H1 (cell line): ENCODE results near the gene ZNF839. TPM values are rescaled to one million over a fixed set of nuclear protein-coding genes. Genes with fewer than 3 reads are reported as not detected.

Source experiments
- CBX8 ChIP-seq: fragments of 300-800, 300-1000 bp; sonication (generic); IDR thresholded peaks from 2 replicates; pipeline ENCODE4 v1.7.1; 2016; ENCODE audit warnings: low read depth, low read length, borderline replicate concordance
- CREB1 ChIP-seq: IDR thresholded peaks from 2 replicates; pipeline ENCODE4 v1.6.1; 2012; ENCODE audit warnings: inconsistent platforms
- EGR1 ChIP-seq: IDR thresholded peaks from 2 replicates; pipeline ENCODE4 v1.6.1; 2011; ENCODE audit warnings: low read depth, low read length, borderline replicate concordance
- KDM5A ChIP-seq: fragments of 200-600 bp; IDR thresholded peaks from 2 replicates; pipeline ENCODE4 v1.7.1; 2012; ENCODE audit warnings: mild to moderate bottlenecking, low read length, inconsistent platforms, mixed read lengths
- RXRA ChIP-seq: IDR thresholded peaks from 2 replicates; pipeline ENCODE4 v1.6.1; 2011; ENCODE audit warnings: low read depth, mild to moderate bottlenecking, low read length, moderate library complexity; ENCODE audit not compliant: insufficient read depth
- SP4 ChIP-seq: IDR thresholded peaks from 2 replicates; pipeline ENCODE4 v1.6.1; 2012; ENCODE audit warnings: low read length, inconsistent platforms
- TAF1 ChIP-seq: IDR thresholded peaks from 2 replicates; pipeline ENCODE4 v1.6.1; 2011; ENCODE audit warnings: mild to moderate bottlenecking, low read depth, low read length
- polyA plus RNA-seq, 7 experiments: library from polyadenylated mRNA; depleted of rRNA in 3 of 7; stranded (reverse) in 5 of 7; unstranded in 2 of 7; fragments of >200 nt in 5 of 7; fragments of 200-250 nt in 2 of 7; gene quantifications; 1 replicate in 5 of 7; 2 replicates in 1 of 7; 4 replicates in 1 of 7; pipeline versions ENCODE4 v1.2.1 to v1.2.3, GENCODE V29; 2011 to 2013; ENCODE audit warnings: missing spikeins in 2 of 7, mixed read lengths in 2 of 7
- total RNA-seq: library from RNA; stranded (reverse); fragmentation: NEBNext Ultra II Directional; extraction: Animal tissue kit (Norgen Biotek cat#: 25700); gene quantifications from 2 replicates; pipeline ENCODE4 v1.2.1, GENCODE V29; 2021
- TF ChIP-seq, protein P1 (sequence below): fragments of 300-600 bp; sonication (generic); IDR thresholded peaks from 2 replicates; pipeline ENCODE4 v1.7.1; 2012; ENCODE audit warnings: low read length, moderate library complexity, mild to moderate bottlenecking, inconsistent platforms; ENCODE audit not compliant: insufficient replicate concordance
- TF ChIP-seq, protein P2 (sequence below): IDR thresholded peaks from 2 replicates; pipeline ENCODE4 v1.6.1; 2011; ENCODE audit warnings: low read depth, mild to moderate bottlenecking, low read length; ENCODE audit not compliant: insufficient read depth
- TF ChIP-seq, protein P3 (sequence below): IDR thresholded peaks from 2 replicates; pipeline ENCODE4 v1.6.1; 2012; ENCODE audit warnings: inconsistent platforms

ZNF839 gene
- total and polyA plus RNA-seq, 2 of the 8 experiments (the other 6 are each of a cell fraction or from before 2014, with no cell fraction given), result 8.1 to 9.4 TPM

DNA sequence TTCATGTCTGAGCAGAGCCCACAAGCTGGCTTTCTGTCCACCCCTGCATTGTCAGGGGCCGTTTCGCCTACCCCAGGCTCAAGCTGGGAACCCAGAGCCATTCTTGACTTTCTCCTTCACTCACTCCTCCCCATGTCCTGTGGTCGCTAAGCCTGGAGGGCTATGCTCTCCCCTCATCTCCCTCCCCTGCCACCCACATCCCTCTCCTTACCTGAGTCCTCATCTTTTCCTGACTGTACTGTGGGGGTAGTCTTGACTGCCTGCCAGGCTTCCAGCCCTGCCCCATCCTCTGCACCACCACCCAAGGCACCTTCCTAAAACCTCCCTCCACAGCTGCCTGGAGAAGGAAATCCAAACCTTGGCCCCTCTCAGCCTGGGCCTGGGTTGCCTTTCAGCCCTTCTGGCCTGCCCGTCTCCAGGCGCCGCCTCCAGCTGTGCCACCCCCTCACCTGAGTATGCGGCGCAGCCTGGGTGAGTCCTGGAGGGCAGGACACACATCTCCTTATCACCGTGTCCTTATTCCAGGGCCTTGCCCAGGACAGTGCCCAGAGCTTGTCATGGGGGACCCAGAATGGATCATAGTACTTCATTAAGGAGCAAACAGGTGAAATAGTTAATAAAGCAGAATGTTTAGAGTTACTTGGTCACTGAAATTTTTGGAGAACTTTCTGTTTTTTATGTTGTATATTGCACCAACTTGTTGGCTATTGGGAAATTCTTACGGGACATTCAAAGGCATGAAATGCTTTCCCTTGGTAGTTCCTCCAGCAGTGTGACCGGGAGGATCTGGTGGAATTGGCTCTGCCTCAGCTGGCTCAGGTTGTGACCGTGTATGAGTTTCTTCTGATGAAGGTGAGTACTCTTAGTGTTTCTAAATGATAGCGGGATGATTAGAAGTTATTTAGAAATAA, 14.5 kb downstream of the ZNF839 start (continued):
- TF ChIP-seq, protein P1, sequence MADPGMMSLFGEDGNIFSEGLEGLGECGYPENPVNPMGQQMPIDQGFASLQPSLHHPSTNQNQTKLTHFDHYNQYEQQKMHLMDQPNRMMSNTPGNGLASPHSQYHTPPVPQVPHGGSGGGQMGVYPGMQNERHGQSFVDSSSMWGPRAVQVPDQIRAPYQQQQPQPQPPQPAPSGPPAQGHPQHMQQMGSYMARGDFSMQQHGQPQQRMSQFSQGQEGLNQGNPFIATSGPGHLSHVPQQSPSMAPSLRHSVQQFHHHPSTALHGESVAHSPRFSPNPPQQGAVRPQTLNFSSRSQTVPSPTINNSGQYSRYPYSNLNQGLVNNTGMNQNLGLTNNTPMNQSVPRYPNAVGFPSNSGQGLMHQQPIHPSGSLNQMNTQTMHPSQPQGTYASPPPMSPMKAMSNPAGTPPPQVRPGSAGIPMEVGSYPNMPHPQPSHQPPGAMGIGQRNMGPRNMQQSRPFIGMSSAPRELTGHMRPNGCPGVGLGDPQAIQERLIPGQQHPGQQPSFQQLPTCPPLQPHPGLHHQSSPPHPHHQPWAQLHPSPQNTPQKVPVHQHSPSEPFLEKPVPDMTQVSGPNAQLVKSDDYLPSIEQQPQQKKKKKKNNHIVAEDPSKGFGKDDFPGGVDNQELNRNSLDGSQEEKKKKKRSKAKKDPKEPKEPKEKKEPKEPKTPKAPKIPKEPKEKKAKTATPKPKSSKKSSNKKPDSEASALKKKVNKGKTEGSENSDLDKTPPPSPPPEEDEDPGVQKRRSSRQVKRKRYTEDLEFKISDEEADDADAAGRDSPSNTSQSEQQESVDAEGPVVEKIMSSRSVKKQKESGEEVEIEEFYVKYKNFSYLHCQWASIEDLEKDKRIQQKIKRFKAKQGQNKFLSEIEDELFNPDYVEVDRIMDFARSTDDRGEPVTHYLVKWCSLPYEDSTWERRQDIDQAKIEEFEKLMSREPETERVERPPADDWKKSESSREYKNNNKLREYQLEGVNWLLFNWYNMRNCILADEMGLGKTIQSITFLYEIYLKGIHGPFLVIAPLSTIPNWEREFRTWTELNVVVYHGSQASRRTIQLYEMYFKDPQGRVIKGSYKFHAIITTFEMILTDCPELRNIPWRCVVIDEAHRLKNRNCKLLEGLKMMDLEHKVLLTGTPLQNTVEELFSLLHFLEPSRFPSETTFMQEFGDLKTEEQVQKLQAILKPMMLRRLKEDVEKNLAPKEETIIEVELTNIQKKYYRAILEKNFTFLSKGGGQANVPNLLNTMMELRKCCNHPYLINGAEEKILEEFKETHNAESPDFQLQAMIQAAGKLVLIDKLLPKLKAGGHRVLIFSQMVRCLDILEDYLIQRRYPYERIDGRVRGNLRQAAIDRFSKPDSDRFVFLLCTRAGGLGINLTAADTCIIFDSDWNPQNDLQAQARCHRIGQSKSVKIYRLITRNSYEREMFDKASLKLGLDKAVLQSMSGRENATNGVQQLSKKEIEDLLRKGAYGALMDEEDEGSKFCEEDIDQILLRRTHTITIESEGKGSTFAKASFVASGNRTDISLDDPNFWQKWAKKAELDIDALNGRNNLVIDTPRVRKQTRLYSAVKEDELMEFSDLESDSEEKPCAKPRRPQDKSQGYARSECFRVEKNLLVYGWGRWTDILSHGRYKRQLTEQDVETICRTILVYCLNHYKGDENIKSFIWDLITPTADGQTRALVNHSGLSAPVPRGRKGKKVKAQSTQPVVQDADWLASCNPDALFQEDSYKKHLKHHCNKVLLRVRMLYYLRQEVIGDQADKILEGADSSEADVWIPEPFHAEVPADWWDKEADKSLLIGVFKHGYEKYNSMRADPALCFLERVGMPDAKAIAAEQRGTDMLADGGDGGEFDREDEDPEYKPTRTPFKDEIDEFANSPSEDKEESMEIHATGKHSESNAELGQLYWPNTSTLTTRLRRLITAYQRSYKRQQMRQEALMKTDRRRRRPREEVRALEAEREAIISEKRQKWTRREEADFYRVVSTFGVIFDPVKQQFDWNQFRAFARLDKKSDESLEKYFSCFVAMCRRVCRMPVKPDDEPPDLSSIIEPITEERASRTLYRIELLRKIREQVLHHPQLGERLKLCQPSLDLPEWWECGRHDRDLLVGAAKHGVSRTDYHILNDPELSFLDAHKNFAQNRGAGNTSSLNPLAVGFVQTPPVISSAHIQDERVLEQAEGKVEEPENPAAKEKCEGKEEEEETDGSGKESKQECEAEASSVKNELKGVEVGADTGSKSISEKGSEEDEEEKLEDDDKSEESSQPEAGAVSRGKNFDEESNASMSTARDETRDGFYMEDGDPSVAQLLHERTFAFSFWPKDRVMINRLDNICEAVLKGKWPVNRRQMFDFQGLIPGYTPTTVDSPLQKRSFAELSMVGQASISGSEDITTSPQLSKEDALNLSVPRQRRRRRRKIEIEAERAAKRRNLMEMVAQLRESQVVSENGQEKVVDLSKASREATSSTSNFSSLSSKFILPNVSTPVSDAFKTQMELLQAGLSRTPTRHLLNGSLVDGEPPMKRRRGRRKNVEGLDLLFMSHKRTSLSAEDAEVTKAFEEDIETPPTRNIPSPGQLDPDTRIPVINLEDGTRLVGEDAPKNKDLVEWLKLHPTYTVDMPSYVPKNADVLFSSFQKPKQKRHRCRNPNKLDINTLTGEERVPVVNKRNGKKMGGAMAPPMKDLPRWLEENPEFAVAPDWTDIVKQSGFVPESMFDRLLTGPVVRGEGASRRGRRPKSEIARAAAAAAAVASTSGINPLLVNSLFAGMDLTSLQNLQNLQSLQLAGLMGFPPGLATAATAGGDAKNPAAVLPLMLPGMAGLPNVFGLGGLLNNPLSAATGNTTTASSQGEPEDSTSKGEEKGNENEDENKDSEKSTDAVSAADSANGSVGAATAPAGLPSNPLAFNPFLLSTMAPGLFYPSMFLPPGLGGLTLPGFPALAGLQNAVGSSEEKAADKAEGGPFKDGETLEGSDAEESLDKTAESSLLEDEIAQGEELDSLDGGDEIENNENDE, result no peak
- TF ChIP-seq KDM5A, result no peak
- TF ChIP-seq, protein P2, sequence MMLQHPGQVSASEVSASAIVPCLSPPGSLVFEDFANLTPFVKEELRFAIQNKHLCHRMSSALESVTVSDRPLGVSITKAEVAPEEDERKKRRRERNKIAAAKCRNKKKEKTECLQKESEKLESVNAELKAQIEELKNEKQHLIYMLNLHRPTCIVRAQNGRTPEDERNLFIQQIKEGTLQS, result no peak
- TF ChIP-seq, protein P3, sequence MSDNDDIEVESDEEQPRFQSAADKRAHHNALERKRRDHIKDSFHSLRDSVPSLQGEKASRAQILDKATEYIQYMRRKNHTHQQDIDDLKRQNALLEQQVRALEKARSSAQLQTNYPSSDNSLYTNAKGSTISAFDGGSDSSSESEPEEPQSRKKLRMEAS, result no peak
- no peak for TF ChIP-seq SP4
- no peak for TF ChIP-seq TAF1
- no peak for TF ChIP-seq RXRA
- TF ChIP-seq CREB1, result no peak
- TF ChIP-seq EGR1, result no peak
- TF ChIP-seq CBX8, result no peak
